ENCODE data around the gene SLC25A15.

Gene SLC25A15

DNA sequence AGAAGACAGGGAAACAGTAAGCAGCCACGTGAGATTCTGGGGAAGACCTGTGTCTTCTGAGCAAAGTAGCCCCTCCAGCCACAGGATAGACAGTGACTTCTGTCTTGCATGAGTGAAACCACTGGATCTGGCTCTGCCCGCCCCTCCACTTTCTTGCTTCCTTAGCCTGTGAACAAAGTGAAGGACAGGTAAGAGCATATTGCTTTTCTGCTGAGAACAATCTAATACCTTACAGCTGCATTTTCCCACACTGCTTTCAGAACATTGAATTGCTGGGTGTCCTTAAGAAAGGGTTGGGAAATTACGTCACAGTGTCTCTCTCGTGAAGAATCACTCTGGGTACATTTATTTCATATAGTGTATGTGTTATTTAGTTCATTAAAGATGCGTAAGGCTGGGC, 11.1 kb downstream of the SLC25A15 start:
- H3K27ac ChIP-seq (ENCODE audit: poor library complexity, severe bottlenecking) = no peak overlapping the region
- H3K9me3 ChIP-seq (ENCODE audit: severe bottlenecking) = no peaks in the 10 kb centered on the region
- H3K27me3 ChIP-seq (ENCODE audit: insufficient read depth, poor library complexity, severe bottlenecking) = no peaks in the 10 kb centered on the region
- ATAC-seq (ENCODE audit: low read depth) = no peak
- TF ChIP-seq, protein P1, sequence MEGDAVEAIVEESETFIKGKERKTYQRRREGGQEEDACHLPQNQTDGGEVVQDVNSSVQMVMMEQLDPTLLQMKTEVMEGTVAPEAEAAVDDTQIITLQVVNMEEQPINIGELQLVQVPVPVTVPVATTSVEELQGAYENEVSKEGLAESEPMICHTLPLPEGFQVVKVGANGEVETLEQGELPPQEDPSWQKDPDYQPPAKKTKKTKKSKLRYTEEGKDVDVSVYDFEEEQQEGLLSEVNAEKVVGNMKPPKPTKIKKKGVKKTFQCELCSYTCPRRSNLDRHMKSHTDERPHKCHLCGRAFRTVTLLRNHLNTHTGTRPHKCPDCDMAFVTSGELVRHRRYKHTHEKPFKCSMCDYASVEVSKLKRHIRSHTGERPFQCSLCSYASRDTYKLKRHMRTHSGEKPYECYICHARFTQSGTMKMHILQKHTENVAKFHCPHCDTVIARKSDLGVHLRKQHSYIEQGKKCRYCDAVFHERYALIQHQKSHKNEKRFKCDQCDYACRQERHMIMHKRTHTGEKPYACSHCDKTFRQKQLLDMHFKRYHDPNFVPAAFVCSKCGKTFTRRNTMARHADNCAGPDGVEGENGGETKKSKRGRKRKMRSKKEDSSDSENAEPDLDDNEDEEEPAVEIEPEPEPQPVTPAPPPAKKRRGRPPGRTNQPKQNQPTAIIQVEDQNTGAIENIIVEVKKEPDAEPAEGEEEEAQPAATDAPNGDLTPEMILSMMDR (IDR thresholded peaks at IDR 0.05; ENCODE audit: poor library complexity, severe bottlenecking) = no peak
- H3K4me3 ChIP-seq (ENCODE audit: severe bottlenecking) = no peak overlapping the region
- peaks cover 38% of the 10 kb centered on the region for H3K36me3 ChIP-seq (ENCODE audit: low read depth)
- no peaks in the 10 kb centered on the region for H3K4me1 ChIP-seq (ENCODE audit: insufficient read depth, poor library complexity, severe bottlenecking)
- no peak for DNase-seq (ENCODE audit: low spot score)

DNA sequence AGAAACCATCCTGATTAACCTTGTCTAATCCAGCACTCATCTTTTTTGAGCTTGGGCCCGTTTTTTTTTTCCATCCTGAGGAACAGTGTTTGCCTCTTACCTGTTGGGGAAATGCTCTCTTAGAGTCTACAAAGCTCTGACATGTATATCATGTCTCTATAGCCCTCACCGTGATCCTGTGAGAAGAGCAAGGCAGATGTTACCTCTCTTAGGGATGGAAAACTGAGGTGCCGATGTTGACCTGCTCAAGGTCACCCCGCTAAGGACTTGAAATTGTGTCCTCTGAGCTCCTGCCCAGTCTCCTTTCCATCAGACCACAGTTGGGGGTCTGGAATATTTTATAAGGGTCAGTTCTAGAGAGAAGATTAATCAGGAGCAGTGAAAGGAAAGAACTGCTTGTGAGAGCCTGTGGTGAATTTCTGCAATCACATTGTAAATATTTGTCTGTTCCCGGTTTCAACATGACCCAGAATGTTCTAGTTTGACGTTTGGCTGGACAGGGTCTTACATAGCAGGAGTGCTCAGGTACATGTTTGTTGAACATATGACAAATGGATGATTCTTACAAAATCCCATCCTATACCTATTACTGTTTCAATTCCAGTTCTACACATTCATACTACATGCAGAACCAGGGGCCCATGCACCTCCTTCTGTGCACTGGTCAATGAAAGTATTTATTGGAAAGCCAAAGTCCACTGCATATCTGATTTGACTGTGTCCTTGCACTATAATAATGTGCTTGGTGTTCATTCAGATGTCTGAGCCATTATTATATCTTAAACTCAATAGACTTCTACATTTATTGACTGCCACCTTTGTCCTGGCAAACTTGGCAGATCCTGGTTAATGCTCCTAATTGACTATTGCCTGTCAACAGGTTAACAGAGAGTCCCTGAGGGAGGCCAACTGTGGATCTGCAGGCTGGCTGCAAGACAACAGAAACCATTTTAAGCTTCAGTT, 12.1 kb downstream of the SLC25A15 start:
- H3K36me3 ChIP-seq (ENCODE audit: low read depth) = peaks cover 39% of the 10 kb centered on the region
- no peak for DNase-seq (ENCODE audit: low spot score)

DNA sequence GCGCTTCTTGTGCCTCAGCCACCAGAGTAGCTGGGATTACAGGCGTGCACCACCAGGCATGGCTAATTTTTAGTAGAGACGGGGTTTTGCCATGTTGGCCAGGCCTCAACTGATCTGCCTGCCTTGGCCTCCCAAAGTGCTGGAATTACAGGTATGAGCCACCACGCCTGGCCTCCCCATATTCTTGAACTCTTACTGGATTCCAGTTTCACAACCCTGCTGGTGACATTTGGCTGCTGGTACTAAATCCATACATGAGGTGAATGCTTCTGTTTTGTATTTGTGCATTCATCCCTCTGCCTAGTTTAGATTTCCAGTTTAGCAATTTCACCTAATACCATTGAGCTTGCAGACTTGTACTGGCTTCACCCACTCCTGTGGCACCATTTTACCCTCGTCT, 13.9 kb downstream of the SLC25A15 start:
- peaks cover 30% of the 10 kb centered on the region for H3K36me3 ChIP-seq (ENCODE audit: low read depth)
- H3K27ac ChIP-seq (ENCODE audit: poor library complexity, severe bottlenecking) = no peak overlapping the region
- no peaks in the 10 kb centered on the region for H3K4me1 ChIP-seq (ENCODE audit: insufficient read depth, poor library complexity, severe bottlenecking)
- TF ChIP-seq, protein P1 (IDR thresholded peaks at IDR 0.05; ENCODE audit: poor library complexity, severe bottlenecking) = no peak
- no peak for DNase-seq (ENCODE audit: low spot score)
- no peak overlapping the region for H3K4me3 ChIP-seq (ENCODE audit: severe bottlenecking)
- H3K27me3 ChIP-seq (ENCODE audit: insufficient read depth, poor library complexity, severe bottlenecking) = no peaks in the 10 kb centered on the region
- no peak for ATAC-seq (ENCODE audit: low read depth)
- no peaks in the 10 kb centered on the region for H3K9me3 ChIP-seq (ENCODE audit: severe bottlenecking)

More for the DNA sequence above, 12.1 kb downstream of the SLC25A15 start:
- no peak for ATAC-seq (ENCODE audit: low read depth)
- no peaks in the 10 kb centered on the region for H3K9me3 ChIP-seq (ENCODE audit: severe bottlenecking)
- H3K4me3 ChIP-seq (ENCODE audit: severe bottlenecking) = no peak overlapping the region
- no peak overlapping the region for H3K27ac ChIP-seq (ENCODE audit: poor library complexity, severe bottlenecking)
- no peaks in the 10 kb centered on the region for H3K27me3 ChIP-seq (ENCODE audit: insufficient read depth, poor library complexity, severe bottlenecking)
- TF ChIP-seq, protein P1 (IDR thresholded peaks at IDR 0.05; ENCODE audit: poor library complexity, severe bottlenecking) = no peak
- H3K4me1 ChIP-seq (ENCODE audit: insufficient read depth, poor library complexity, severe bottlenecking) = no peaks in the 10 kb centered on the region

DNA sequence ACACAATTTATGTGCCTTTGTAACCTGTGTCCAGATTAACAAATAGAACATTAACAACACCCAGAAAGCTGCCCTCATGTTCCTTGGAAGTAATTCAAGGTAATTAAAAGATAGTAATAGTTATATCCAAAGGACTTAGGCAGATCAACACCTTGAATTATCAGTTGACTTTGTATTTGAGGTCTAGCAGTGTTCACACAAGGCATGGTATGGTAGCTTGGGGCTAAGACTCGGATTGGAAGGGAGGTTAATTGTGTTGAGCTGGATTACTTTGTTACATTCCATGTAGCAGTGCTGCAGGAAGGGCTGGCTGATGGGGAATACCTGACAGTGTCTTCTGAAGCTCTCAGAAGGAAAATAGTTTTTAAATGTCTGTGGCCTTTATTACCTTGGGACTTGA, 16.8 kb downstream of the SLC25A15 start:
- H3K36me3 ChIP-seq (ENCODE audit: low read depth) = peaks cover 25% of the 10 kb centered on the region

More for the DNA sequence above, 16.8 kb downstream of the SLC25A15 start:
- TF ChIP-seq, protein P1 (IDR thresholded peaks at IDR 0.05; ENCODE audit: poor library complexity, severe bottlenecking) = no peak
- no peaks in the 10 kb centered on the region for H3K27me3 ChIP-seq (ENCODE audit: insufficient read depth, poor library complexity, severe bottlenecking)
- H3K4me1 ChIP-seq (ENCODE audit: insufficient read depth, poor library complexity, severe bottlenecking) = no peaks in the 10 kb centered on the region
- DNase-seq (ENCODE audit: low spot score) = no peak
- H3K9me3 ChIP-seq (ENCODE audit: severe bottlenecking) = no peaks in the 10 kb centered on the region
- no peak overlapping the region for H3K4me3 ChIP-seq (ENCODE audit: severe bottlenecking)
- H3K27ac ChIP-seq (ENCODE audit: poor library complexity, severe bottlenecking) = no peak overlapping the region
- no peak for ATAC-seq (ENCODE audit: low read depth)

Data from RWPE2 (cell line).